ENCODE data around the gene P2RY2. TPM values are rescaled to one million over a fixed set of nuclear protein-coding genes. Genes with fewer than 3 reads are reported as not detected.

The P2RY2 gene
- total and polyA plus RNA-seq, 2 of the 8 experiments (the other 6 are each of a cell fraction or from before 2014, with no cell fraction given): 1.0 to 1.5 TPM

GRCh38 chr11:73199446-73199845 lies 18.6 kb upstream of the P2RY2 start:
- Histone ChIP-seq H3K79me2 (ENCODE audit: control insufficient read depth in 1 of 2, insufficient read depth in 2 of 2, low read length in 2 of 2) (no peaks in the 10 kb centered on the region), H4K91ac (replicated peaks; ENCODE audit: insufficient read length, low read length) (no peak overlapping the region), H3K4me1 (replicated peaks in 1 of 4; ENCODE audit: control insufficient read depth in 3 of 4, insufficient read depth in 4 of 4, low read length in 3 of 4) (peaks cover 7 to 20% (median 15%) of the 10 kb centered on the region in 4 experiments), H3K36me3 (ENCODE audit: control insufficient read depth in 2 of 4, insufficient read depth in 4 of 4, low read length in 3 of 4) (no peaks in the 10 kb centered on the region), H3K4ac (replicated peaks; ENCODE audit: insufficient read length, low read depth, low read length) (no peak overlapping the region), H3K18ac (ENCODE audit: extremely low read depth, low read length) (no peak overlapping the region), H3K27me3 (replicated peaks in 1 of 4; ENCODE audit: control insufficient read depth in 3 of 4, extremely low read depth in 1 of 4, insufficient read depth in 3 of 4, low read length in 3 of 4) (no peaks in the 10 kb centered on the region), H4K20me1 (replicated peaks in 1 of 2; ENCODE audit: control insufficient read depth in 1 of 2, insufficient read depth in 2 of 2, low read length in 2 of 2) (no peaks in the 10 kb centered on the region), H2AK5ac (ENCODE audit: low read depth, low read length) (no peak overlapping the region), H3K4me3 (ENCODE audit: extremely low read depth in 1 of 4, insufficient read depth in 2 of 4, low read depth in 3 of 4, low read length in 4 of 4) (no peak overlapping the region), H3K56ac (replicated peaks; ENCODE audit: insufficient read length, low read depth, low read length) (no peak overlapping the region), H2BK20ac (ENCODE audit: low read length) (no peak overlapping the region), H2AFZ (ENCODE audit: low read length) (no peak overlapping the region), H3K9ac (replicated peaks in 1 of 4; ENCODE audit: extremely low read depth in 1 of 4, low read depth in 3 of 4, low read length in 3 of 4) (no peak overlapping the region), H2BK5ac (ENCODE audit: low read depth, low read length) (no peak overlapping the region), H2BK120ac (replicated peaks; ENCODE audit: low read depth, low read length) (no peak overlapping the region), H3K27ac (ENCODE audit: low read depth, low read length) (no peak overlapping the region), H2BK12ac (ENCODE audit: low read depth, low read length) (no peak overlapping the region), H2BK15ac (ENCODE audit: low read length) (no peak overlapping the region), H4K5ac (ENCODE audit: insufficient read length, low read depth, low read length) (no peak overlapping the region), H3K9me3 (ENCODE audit: insufficient read depth in 2 of 2, low read depth in 1 of 2, low read length in 1 of 2) (no peaks in the 10 kb centered on the region), H3K23me2 (ENCODE audit: low read depth, low read length) (peaks cover 2% of the 10 kb centered on the region; the same call in 1 of the 2 replicates), H3K79me1 (ENCODE audit: low read depth, low read length) (no peaks in the 10 kb centered on the region), H3K14ac (ENCODE audit: insufficient read length) (no peak overlapping the region), H4K8ac (ENCODE audit: extremely low read depth, insufficient read depth, low read length) (no peak overlapping the region), H3K23ac (ENCODE audit: insufficient read length) (no peak overlapping the region), H3K4me2 (ENCODE audit: insufficient read depth in 1 of 2, low read depth in 2 of 2, low read length in 2 of 2) (peak overlapping the region in 1 of 2 experiments; percentile 65; a peak in 1 of 4 replicates)
- no peak for DNase-seq (ENCODE audit: low read depth in 1 of 2, low spot score in 2 of 2)
- WGBS, 2 experiments (ENCODE audit: extremely low coverage in 1 of 2, insufficient coverage in 1 of 2, insufficient read length in 1 of 2, insufficient replicate concordance in 2 of 2, low coverage in 1 of 2, low lambda C conversion rate in 2 of 2, missing lambda C conversion rate in 1 of 2): 70% methylated on average over 4 of the region's 4 CpGs; no CpG with 5 or more reads in 1 of the 2 experiments
- ChIA-PET POLR2A (ENCODE audit: partially characterized antibody) (interaction anchor here (1.3 kb wide), 1 partner anchor 38 kb away, joined by 3 read pairs; no protein-coding TSS in a partner anchor), CTCF (ENCODE audit: partially characterized antibody) (interaction anchor here (1.5 to 2.6 kb wide), 5 partner anchors 14 to 44 kb away, joined by 5 to 12 read pairs (median 5); partner anchors contain the start of gene P2RY2)
- FAIRE-seq: no peak
- no peak for TF ChIP-seq CTBP2 (IDR thresholded peaks at IDR 0.05; ENCODE audit: borderline replicate concordance, insufficient read depth, insufficient read length, low read length)
